ENCODE results near the gene WDR20.
"Not testable (repeated sequence)": the region's sequence is repeated elsewhere in the genome, so short reads cannot be mapped to it uniquely, and the experiment has no call there.

WDR20 gene

GRCh38 chr14:102159841-102160240 is 20.1 kb downstream of the WDR20 start:
- Histone ChIP-seq H3K4me1 (ENCODE audit: control insufficient read depth in 5 of 5, insufficient read depth in 5 of 5, low read length in 5 of 5) (peaks cover 0 to 8% (median 0%) of the 10 kb centered on the region in 5 donors), H3K27me3 (ENCODE audit: control insufficient read depth in 5 of 5, insufficient read depth in 4 of 5, low read length in 5 of 5) (no peaks in the 10 kb centered on the region), H3K9ac (ENCODE audit: low read length in 5 of 5) (no peak overlapping the region), H3K27ac (ENCODE audit: low read depth, low read length) (no peak overlapping the region), H3K4me3 (ENCODE audit: low read depth in 1 of 5, low read length in 5 of 5) (no peak overlapping the region), H3K36me3 (ENCODE audit: control insufficient read depth in 5 of 5, insufficient read depth in 5 of 5, low read length in 5 of 5) (peaks cover 0 to 2% (median 0%) of the 10 kb centered on the region in 5 donors), H3K9me3 (ENCODE audit: control insufficient read depth in 5 of 5, low read length in 5 of 5) (no peaks in the 10 kb centered on the region)

- peaks cover 0 to 8% (median 3%) of the 10 kb centered on the region in 5 donors for H3K4me1 ChIP-seq (ENCODE audit: control insufficient read depth in 5 of 5, insufficient read depth in 5 of 5, low read length in 5 of 5)
These were observed 22.8 kb downstream of the WDR20 start for GRCh38 chr14:102162487-102162886.

GRCh38 chr14:102164241-102164641 is 24.5 kb downstream of the WDR20 start:
- Histone ChIP-seq H3K9ac (ENCODE audit: low read length in 5 of 5) (no peak overlapping the region), H3K27me3 (ENCODE audit: control insufficient read depth in 5 of 5, insufficient read depth in 4 of 5, low read length in 5 of 5) (no peaks in the 10 kb centered on the region), H3K27ac (ENCODE audit: low read depth, low read length) (no peak overlapping the region), H3K4me3 (ENCODE audit: low read depth in 1 of 5, low read length in 5 of 5) (no peak overlapping the region), H3K4me1 (ENCODE audit: control insufficient read depth in 5 of 5, insufficient read depth in 5 of 5, low read length in 5 of 5) (peaks cover 0 to 8% (median 3%) of the 10 kb centered on the region in 5 donors), H3K9me3 (ENCODE audit: control insufficient read depth in 5 of 5, low read length in 5 of 5) (no peaks in the 10 kb centered on the region), H3K36me3 (ENCODE audit: control insufficient read depth in 5 of 5, insufficient read depth in 5 of 5, low read length in 5 of 5) (peaks cover 0 to 4% (median 0%) of the 10 kb centered on the region in 5 donors)

More at GRCh38 chr14:102162487-102162886, 22.8 kb downstream of the WDR20 start:
- Histone ChIP-seq H3K36me3 (ENCODE audit: control insufficient read depth in 5 of 5, insufficient read depth in 5 of 5, low read length in 5 of 5) (peaks cover 0 to 2% (median 0%) of the 10 kb centered on the region in 5 donors), H3K9me3 (ENCODE audit: control insufficient read depth in 5 of 5, low read length in 5 of 5) (no peaks in the 10 kb centered on the region), H3K9ac (ENCODE audit: low read length in 5 of 5) (no peak overlapping the region), H3K27ac (ENCODE audit: low read depth, low read length) (no peak overlapping the region), H3K4me3 (ENCODE audit: low read depth in 1 of 5, low read length in 5 of 5) (no peak overlapping the region), H3K27me3 (ENCODE audit: control insufficient read depth in 5 of 5, insufficient read depth in 4 of 5, low read length in 5 of 5) (no peaks in the 10 kb centered on the region)

GRCh38 chr14:102164965-102165364 is 25.3 kb downstream of the WDR20 start:
- Histone ChIP-seq H3K4me3 (ENCODE audit: low read depth in 1 of 5, low read length in 5 of 5) (no peak overlapping the region), H3K36me3 (ENCODE audit: control insufficient read depth in 5 of 5, insufficient read depth in 5 of 5, low read length in 5 of 5) (peaks cover 0 to 4% (median 0%) of the 10 kb centered on the region in 5 donors), H3K27ac (ENCODE audit: low read depth, low read length) (no peak overlapping the region), H3K27me3 (ENCODE audit: control insufficient read depth in 5 of 5, insufficient read depth in 4 of 5, low read length in 5 of 5) (no peaks in the 10 kb centered on the region), H3K4me1 (ENCODE audit: control insufficient read depth in 5 of 5, insufficient read depth in 5 of 5, low read length in 5 of 5) (peaks cover 0 to 8% (median 3%) of the 10 kb centered on the region in 5 donors), H3K9ac (ENCODE audit: low read length in 5 of 5) (no peak overlapping the region), H3K9me3 (ENCODE audit: control insufficient read depth in 5 of 5, low read length in 5 of 5) (no peaks in the 10 kb centered on the region)

- Histone ChIP-seq H3K9me3 (ENCODE audit: control insufficient read depth in 5 of 5, low read length in 5 of 5) (no peaks in the 10 kb centered on the region), H3K9ac (ENCODE audit: low read length in 5 of 5) (no peak overlapping the region), H3K4me1 (ENCODE audit: control insufficient read depth in 5 of 5, insufficient read depth in 5 of 5, low read length in 5 of 5) (peaks cover 0 to 7% (median 3%) of the 10 kb centered on the region in 5 donors), H3K4me3 (ENCODE audit: low read depth in 1 of 5, low read length in 5 of 5) (no peak overlapping the region), H3K36me3 (ENCODE audit: control insufficient read depth in 5 of 5, insufficient read depth in 5 of 5, low read length in 5 of 5) (peaks cover 0 to 4% (median 0%) of the 10 kb centered on the region in 5 donors), H3K27ac (ENCODE audit: low read depth, low read length) (no peak overlapping the region), H3K27me3 (ENCODE audit: control insufficient read depth in 5 of 5, insufficient read depth in 4 of 5, low read length in 5 of 5) (no peaks in the 10 kb centered on the region)
These were observed 30.4 kb downstream of the WDR20 start for GRCh38 chr14:102170061-102170460.

- Histone ChIP-seq H3K9me3 (ENCODE audit: control insufficient read depth in 5 of 5, low read length in 5 of 5) (no peaks in the 10 kb centered on the region), H3K4me3 (ENCODE audit: low read depth in 1 of 5, low read length in 5 of 5) (no peak overlapping the region), H3K27ac (ENCODE audit: low read depth, low read length) (peak overlapping the region; percentile 87), H3K36me3 (ENCODE audit: control insufficient read depth in 5 of 5, insufficient read depth in 5 of 5, low read length in 5 of 5) (peaks cover 0 to 4% (median 0%) of the 10 kb centered on the region in 5 donors), H3K27me3 (ENCODE audit: control insufficient read depth in 5 of 5, insufficient read depth in 4 of 5, low read length in 5 of 5) (no peaks in the 10 kb centered on the region), H3K4me1 (ENCODE audit: control insufficient read depth in 5 of 5, insufficient read depth in 5 of 5, low read length in 5 of 5) (peaks cover 0 to 7% (median 3%) of the 10 kb centered on the region in 5 donors), H3K9ac (ENCODE audit: low read length in 5 of 5) (peak overlapping the region in 2 of 5 donors; percentile 1 to 45)
These were observed 31.7 kb downstream of the WDR20 start for GRCh38 chr14:102171173-102172020.

GRCh38 chr14:102172021-102172272 is 32.2 kb downstream of the WDR20 start:
- not testable (repeated sequence) for H3K9ac ChIP-seq (ENCODE audit: low read length in 5 of 5); H3K36me3 ChIP-seq (ENCODE audit: control insufficient read depth in 5 of 5, insufficient read depth in 5 of 5, low read length in 5 of 5); H3K9me3 ChIP-seq (ENCODE audit: control insufficient read depth in 5 of 5, low read length in 5 of 5); H3K4me1 ChIP-seq (ENCODE audit: control insufficient read depth in 5 of 5, insufficient read depth in 5 of 5, low read length in 5 of 5); H3K4me3 ChIP-seq (ENCODE audit: low read depth in 1 of 5, low read length in 5 of 5); H3K27me3 ChIP-seq (ENCODE audit: control insufficient read depth in 5 of 5, insufficient read depth in 4 of 5, low read length in 5 of 5); H3K27ac ChIP-seq (ENCODE audit: low read depth, low read length)

GRCh38 chr14:102172721-102173120 is 33.0 kb downstream of the WDR20 start:
- peaks cover 0 to 17% (median 10%) of the 10 kb centered on the region in 5 donors for H3K4me1 ChIP-seq (ENCODE audit: control insufficient read depth in 5 of 5, insufficient read depth in 5 of 5, low read length in 5 of 5)
- not testable (repeated sequence) for H3K27me3 ChIP-seq (ENCODE audit: control insufficient read depth in 5 of 5, insufficient read depth in 4 of 5, low read length in 5 of 5); H3K36me3 ChIP-seq (ENCODE audit: control insufficient read depth in 5 of 5, insufficient read depth in 5 of 5, low read length in 5 of 5); H3K9me3 ChIP-seq (ENCODE audit: control insufficient read depth in 5 of 5, low read length in 5 of 5); H3K4me3 ChIP-seq (ENCODE audit: low read depth in 1 of 5, low read length in 5 of 5); H3K27ac ChIP-seq (ENCODE audit: low read depth, low read length); H3K9ac ChIP-seq (ENCODE audit: low read length in 5 of 5)

- H3K9ac ChIP-seq (ENCODE audit: low read length in 5 of 5): peak overlapping the region in 3 of 5 donors; percentile 52 to 73 (median 70)
- peak overlapping the region; percentile 93 for H3K27ac ChIP-seq (ENCODE audit: low read depth, low read length)
These were observed 37.5 kb downstream of the WDR20 start for GRCh38 chr14:102177161-102177560.

GRCh38 chr14:102178806-102179205 is 39.1 kb downstream of the WDR20 start:
- H3K4me1 ChIP-seq (ENCODE audit: control insufficient read depth in 5 of 5, insufficient read depth in 5 of 5, low read length in 5 of 5): peaks cover 6 to 57% (median 34%) of the 10 kb centered on the region in 5 donors
- H3K27ac ChIP-seq (ENCODE audit: low read depth, low read length): peak overlapping the region; percentile 93
- no peaks in the 10 kb centered on the region for H3K27me3 ChIP-seq (ENCODE audit: control insufficient read depth in 5 of 5, insufficient read depth in 4 of 5, low read length in 5 of 5)
- H3K36me3 ChIP-seq (ENCODE audit: control insufficient read depth in 5 of 5, insufficient read depth in 5 of 5, low read length in 5 of 5): peaks cover 0 to 3% (median 0%) of the 10 kb centered on the region in 5 donors
- H3K4me3 ChIP-seq (ENCODE audit: low read depth in 1 of 5, low read length in 5 of 5): no peak overlapping the region
- H3K9ac ChIP-seq (ENCODE audit: low read length in 5 of 5): no peak overlapping the region
- no peaks in the 10 kb centered on the region for H3K9me3 ChIP-seq (ENCODE audit: control insufficient read depth in 5 of 5, low read length in 5 of 5)

More at GRCh38 chr14:102177161-102177560, 37.5 kb downstream of the WDR20 start:
- no peaks in the 10 kb centered on the region for H3K27me3 ChIP-seq (ENCODE audit: control insufficient read depth in 5 of 5, insufficient read depth in 4 of 5, low read length in 5 of 5)
- H3K4me3 ChIP-seq (ENCODE audit: low read depth in 1 of 5, low read length in 5 of 5): no peak overlapping the region
- H3K9me3 ChIP-seq (ENCODE audit: control insufficient read depth in 5 of 5, low read length in 5 of 5): no peaks in the 10 kb centered on the region
- peaks cover 6 to 43% (median 27%) of the 10 kb centered on the region in 5 donors for H3K4me1 ChIP-seq (ENCODE audit: control insufficient read depth in 5 of 5, insufficient read depth in 5 of 5, low read length in 5 of 5)
- peaks cover 0 to 3% (median 0%) of the 10 kb centered on the region in 5 donors for H3K36me3 ChIP-seq (ENCODE audit: control insufficient read depth in 5 of 5, insufficient read depth in 5 of 5, low read length in 5 of 5)
